Neural crest cell (in vitro differentiated cells): ENCODE results near the gene ATF7. TPM values are rescaled to one million over a fixed set of nuclear protein-coding genes. Genes with fewer than 3 reads are reported as not detected.

ENCODE experiments used
- DNase-seq: peaks from one replicate; pipeline ENCODE4 v3.0.0; 2021; ENCODE audit warnings: low read depth, mixed read lengths, low spot score
- H3K27ac Mint-ChIP-seq: one replicate; pipeline ENCODE4 v1.8.0; 2021; ENCODE audit warnings: mild to moderate bottlenecking, mixed read lengths; ENCODE audit not compliant: unreplicated experiment
- H3K27me3 Mint-ChIP-seq: 2 replicates; pipeline ENCODE4 v1.8.0; 2021; ENCODE audit warnings: low read depth, mild to moderate bottlenecking, mixed read lengths
- H3K36me3 Mint-ChIP-seq: 2 replicates; pipeline ENCODE4 v1.8.0; 2021; ENCODE audit warnings: low read depth, mild to moderate bottlenecking, mixed read lengths
- H3K4me1 Mint-ChIP-seq: 2 replicates; pipeline ENCODE4 v1.8.0; 2021; ENCODE audit warnings: mixed read lengths
- H3K4me3 Mint-ChIP-seq: one replicate; pipeline ENCODE4 v1.8.0; 2021; ENCODE audit warnings: mild to moderate bottlenecking, mixed read lengths
- H3K9me3 Mint-ChIP-seq: 2 replicates; pipeline ENCODE4 v1.8.0; 2021; ENCODE audit warnings: mixed read lengths
- CTCF ChIP-seq: fragments of 200-600 bp; sonication (generic); conservative IDR thresholded peaks from 2 replicates; pipeline ENCODE4 v1.5.0; 2021; ENCODE audit warnings: antibody characterized with exemption, mild to moderate bottlenecking
- long read RNA-seq: library from polyadenylated mRNA; unstranded; transcript quantifications from one replicate; pipeline ENCODE4 v2.0.0, GENCODE V29; 2020
- total RNA-seq: library from RNA; stranded (reverse); gene quantifications from 2 replicates; pipeline ENCODE4 v1.2.1, GENCODE V29; 2021

ATF7 gene
- total RNA-seq = 32.5 and 37.4 TPM in 2 replicates
- long read RNA-seq, partial matches to known transcripts = 0 of 4 reads
- long read RNA-seq, other reads (novel, unspliced or antisense) = 2 of 4 reads

GRCh38 chr12:53625946-53626701, at the start of gene ATF7:
Gene ATF7, minus strand, starts transcription at chr12:53626382. Its CDS starts 25,382 bp downstream, at chr12:53601000.
- Mint-ChIP-seq H3K27ac (peak within 1 kb of the TSS; percentile 100), H3K9me3 (no peaks in the 10 kb centered on the region), H3K27me3 (no peaks in the 10 kb centered on the region), H3K4me3 (peak within 1 kb of the TSS; percentile 97), H3K4me1 (peaks cover 37% of the 10 kb centered on the region), H3K36me3 (no peaks in the 10 kb centered on the region)
- DNase-seq = peak; percentile 100
- no peak for TF ChIP-seq CTCF

GRCh38 chr12:53674977-53675700, 49.0 kb upstream of the ATF7 start:
- DNase-seq = no peak
- Mint-ChIP-seq H3K4me3 (peak overlapping the region; percentile 98), H3K4me1 (peaks cover 53% of the 10 kb centered on the region)

GRCh38 chr12:53670971-53671370, 44.8 kb upstream of the ATF7 start:
- H3K9me3 Mint-ChIP-seq = no peaks in the 10 kb centered on the region
- peaks cover 22% of the 10 kb centered on the region for H3K36me3 Mint-ChIP-seq
- no peak for DNase-seq
- peaks cover 29% of the 10 kb centered on the region for H3K4me1 Mint-ChIP-seq
- H3K4me3 Mint-ChIP-seq = peak overlapping the region; percentile 16
- no peak overlapping the region for H3K27ac Mint-ChIP-seq
- H3K27me3 Mint-ChIP-seq = no peaks in the 10 kb centered on the region
- no peak for TF ChIP-seq CTCF

More at GRCh38 chr12:53674977-53675700, 49.0 kb upstream of the ATF7 start:
- Mint-ChIP-seq H3K36me3 (peaks cover 10% of the 10 kb centered on the region), H3K27ac (peak overlapping the region; percentile 99), H3K27me3 (peaks cover 4% of the 10 kb centered on the region), H3K9me3 (no peaks in the 10 kb centered on the region)
- no peak for TF ChIP-seq CTCF

- peaks cover 27% of the 10 kb centered on the region for H3K36me3 Mint-ChIP-seq
- H3K27ac Mint-ChIP-seq = no peak overlapping the region
- no peaks in the 10 kb centered on the region for H3K9me3 Mint-ChIP-seq
- no peak for DNase-seq
- no peak for TF ChIP-seq CTCF
- no peak overlapping the region for H3K4me3 Mint-ChIP-seq
- H3K27me3 Mint-ChIP-seq = no peaks in the 10 kb centered on the region
- peaks cover 23% of the 10 kb centered on the region for H3K4me1 Mint-ChIP-seq
Measured at GRCh38 chr12:53670308-53670707, 44.1 kb upstream of the ATF7 start.

- Mint-ChIP-seq H3K9me3 (no peaks in the 10 kb centered on the region), H3K36me3 (peaks cover 37% of the 10 kb centered on the region), H3K4me3 (no peak overlapping the region), H3K27ac (no peak overlapping the region), H3K4me1 (peaks cover 8% of the 10 kb centered on the region), H3K27me3 (no peaks in the 10 kb centered on the region)
- TF ChIP-seq CTCF = no peak
- no peak for DNase-seq
Measured at GRCh38 chr12:53667080-53667479, 40.9 kb upstream of the ATF7 start.
